Posterior vena cava (tissue), 2 donors: ENCODE measurements around the gene NBPF10. TPM values are rescaled to one million over a fixed set of nuclear protein-coding genes. Genes with fewer than 3 reads are reported as not detected.
"Not testable (repeated sequence)": the region's sequence is repeated elsewhere in the genome, so short reads cannot be mapped to it uniquely, and the experiment has no call there.

Experiments used
- DNase-seq: peaks from one replicate; pipeline ENCODE4 v3.0.0-alpha.2; 2020; ENCODE audit warnings: low spot score
- intact Hi-C, 2 donors: fragments of 100-400 bp; cut with DNase I; formaldehyde crosslinking; loops; one replicate each; pipeline versions ENCODE4 v1.14.1 to v1.14.2; 2022 to 2023
- long read RNA-seq, 2 donors: library from polyadenylated mRNA; unstranded; transcript quantifications; one replicate each; pipeline ENCODE4 v2.0.0, GENCODE V29; 2020 to 2021
- total RNA-seq, 2 donors: library from RNA; stranded (reverse); fragmentation: NEBNext Ultra II Directional; extraction: Animal tissue kit (Norgen Biotek cat#: 25700); gene quantifications; one replicate each; pipeline ENCODE4 v1.2.1, GENCODE V29; 2021
- donor health status: DM: yes; HTN: yes; CAD: no.
- donor health status: DM: yes; HTN: yes; CAD: no.

The NBPF10 gene, protein sequence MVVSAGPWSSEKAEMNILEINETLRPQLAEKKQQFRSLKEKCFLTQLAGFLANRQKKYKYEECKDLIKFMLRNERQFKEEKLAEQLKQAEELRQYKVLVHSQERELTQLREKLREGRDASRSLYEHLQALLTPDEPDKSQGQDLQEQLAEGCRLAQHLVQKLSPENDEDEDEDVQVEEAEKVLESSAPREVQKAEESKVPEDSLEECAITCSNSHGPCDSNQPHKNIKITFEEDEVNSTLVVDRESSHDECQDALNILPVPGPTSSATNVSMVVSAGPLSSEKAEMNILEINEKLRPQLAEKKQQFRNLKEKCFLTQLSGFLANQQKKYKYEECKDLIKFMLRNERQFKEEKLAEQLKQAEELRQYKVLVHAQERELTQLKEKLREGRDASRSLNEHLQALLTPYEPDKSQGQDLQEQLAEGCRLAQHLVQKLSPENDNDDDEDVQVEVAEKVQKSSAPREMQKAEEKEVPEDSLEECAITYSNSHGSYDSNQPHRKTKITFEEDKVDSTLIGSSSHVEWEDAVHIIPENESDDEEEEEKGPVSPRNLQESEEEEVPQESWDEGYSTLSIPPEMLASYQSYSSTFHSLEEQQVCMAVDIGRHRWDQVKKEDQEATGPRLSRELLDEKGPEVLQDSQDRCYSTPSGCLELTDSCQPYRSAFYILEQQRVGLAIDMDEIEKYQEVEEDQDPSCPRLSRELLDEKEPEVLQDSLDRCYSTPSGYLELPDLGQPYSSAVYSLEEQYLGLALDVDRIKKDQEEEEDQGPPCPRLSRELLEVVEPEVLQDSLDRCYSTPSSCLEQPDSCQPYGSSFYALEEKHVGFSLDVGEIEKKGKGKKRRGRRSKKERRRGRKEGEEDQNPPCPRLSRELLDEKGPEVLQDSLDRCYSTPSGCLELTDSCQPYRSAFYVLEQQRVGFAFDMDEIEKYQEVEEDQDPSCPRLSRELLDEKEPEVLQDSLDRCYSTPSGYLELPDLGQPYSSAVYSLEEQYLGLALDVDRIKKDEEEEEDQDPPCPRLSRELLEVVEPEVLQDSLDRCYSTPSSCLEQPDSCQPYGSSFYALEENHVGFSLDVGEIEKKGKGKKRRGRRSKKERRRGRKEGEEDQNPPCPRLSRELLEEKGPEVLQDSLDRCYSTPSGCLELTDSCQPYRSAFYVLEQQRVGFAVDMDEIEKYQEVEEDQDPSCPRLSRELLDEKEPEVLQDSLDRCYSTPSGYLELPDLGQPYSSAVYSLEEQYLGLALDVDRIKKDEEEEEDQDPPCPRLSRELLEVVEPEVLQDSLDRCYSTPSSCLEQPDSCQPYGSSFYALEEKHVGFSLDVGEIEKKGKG (N-terminal part only)
- 1 to 10 TPM; 2.4 to 3.4 TPM for total RNA-seq
- long read RNA-seq, donor 1, partial matches to known transcripts: 3 of 9 reads
- long read RNA-seq, donor 1, other reads (novel, unspliced or antisense): 6 of 9 reads
- long read RNA-seq, donor 2, partial matches to known transcripts: 13 of 14 reads
- long read RNA-seq, donor 2, other reads (novel, unspliced or antisense): 1 of 14 reads

DNA sequence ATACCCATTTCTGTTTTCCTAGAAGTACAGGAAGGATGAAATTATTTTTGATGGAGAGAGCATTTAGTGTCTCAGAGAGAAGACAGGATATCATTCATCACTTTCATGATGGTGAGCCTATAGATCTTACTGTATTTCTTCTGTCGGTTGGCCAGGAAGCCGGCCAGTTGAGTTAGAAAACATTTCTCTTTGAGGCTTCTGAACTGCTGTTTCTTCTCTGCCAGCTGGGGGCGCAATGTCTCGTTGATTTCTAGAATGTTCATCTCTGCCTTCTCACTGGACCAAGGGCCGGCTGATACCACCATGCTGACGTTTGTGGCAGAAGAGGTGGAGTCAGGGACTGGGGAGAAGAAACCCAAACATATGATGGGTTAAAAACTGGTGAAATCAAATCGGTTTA is at the start of gene NBPF10:
Gene NBPF10, minus strand, starts transcription at position 340 of the 400 bp plus-strand sequence. Its CDS starts 35 bp downstream, at position 305.
- DNase-seq: peak; percentile 31

DNA sequence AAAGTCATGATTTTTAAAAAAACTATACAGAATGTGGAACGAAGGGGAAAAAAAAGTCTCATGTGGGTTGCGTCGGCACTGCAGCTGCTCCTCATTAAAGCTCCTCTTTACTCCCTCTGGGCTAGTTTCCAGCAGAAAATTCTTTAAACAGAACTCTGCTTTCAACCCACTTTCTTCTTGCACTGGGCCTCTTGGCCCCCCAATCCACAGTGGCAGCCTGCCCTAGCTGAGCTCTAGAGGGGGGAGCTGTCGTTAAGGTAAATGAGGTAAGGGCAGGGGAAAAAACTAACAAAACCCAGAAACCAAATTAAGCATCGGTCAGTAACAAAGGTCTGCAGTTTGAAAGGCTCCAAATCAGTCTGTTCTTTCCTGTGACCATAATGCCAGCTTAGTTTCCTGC is 29.9 kb upstream of the NBPF10 start:
- DNase-seq: peak; percentile 73
- intact Hi-C loops: not testable (repeated sequence)

More for the DNA sequence above, at the start of gene NBPF10:
- intact Hi-C loops: not testable (repeated sequence)

DNA sequence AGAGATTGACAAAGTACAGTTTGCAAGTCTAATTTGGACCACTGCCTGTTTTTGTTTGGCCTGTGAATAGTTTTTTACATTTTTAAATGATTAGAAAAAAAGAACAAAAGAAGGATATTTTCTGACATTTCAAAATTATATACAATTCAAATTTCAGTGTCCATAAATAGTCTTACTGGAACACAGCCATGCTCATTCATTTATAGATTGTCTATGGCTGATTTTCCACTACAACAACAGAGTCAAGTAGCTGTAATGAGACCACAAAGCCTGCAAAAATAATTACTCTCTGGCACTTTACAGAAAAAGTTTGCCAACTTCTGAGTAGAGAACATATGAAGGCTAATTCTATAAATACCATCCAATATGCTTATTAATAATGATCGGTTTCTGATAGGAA is 23.1 kb upstream of the NBPF10 start:
- intact Hi-C loops, DNase-seq: not testable (repeated sequence)

DNA sequence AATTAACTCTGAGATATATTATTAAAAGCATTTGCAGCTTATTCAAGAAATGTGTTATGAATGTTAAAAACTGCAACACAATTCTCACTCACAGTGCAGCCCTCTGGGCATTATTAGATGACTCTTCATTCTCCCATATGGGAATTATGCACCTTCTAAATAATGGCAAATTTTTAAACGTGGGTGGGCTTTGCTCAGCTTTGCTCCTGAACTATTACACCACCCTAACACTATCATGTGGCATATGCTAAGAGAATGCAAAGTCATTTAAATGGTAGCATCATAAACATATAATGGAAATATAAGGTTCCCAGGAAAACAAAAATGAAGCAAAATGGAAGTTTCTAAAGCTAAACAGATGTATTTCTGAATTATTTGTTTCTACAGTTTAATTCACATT is 22.7 kb upstream of the NBPF10 start:
- DNase-seq, intact Hi-C loops: not testable (repeated sequence)

Other genes starting within 250 kb of the NBPF10 start
- 1 to 10 TPM; 5.7 to 9.0 TPM for gene ITGA10, start 234.8 kb downstream of the NBPF10 start, total RNA-seq
- gene PEX11B, start 226.1 kb downstream of the NBPF10 start, total RNA-seq: 10 to 100 TPM; 19.8 to 24.4 TPM
- 10 to 100 TPM; 81.0 to 83.3 TPM for gene RBM8A, start 217.3 kb downstream of the NBPF10 start, total RNA-seq
- 10 to 100 TPM; 45.5 to 45.8 TPM for gene LIX1L, start 186.8 kb downstream of the NBPF10 start, total RNA-seq
- gene ANKRD34A, start 180.2 kb downstream of the NBPF10 start, total RNA-seq: 1 to 10 TPM; 2.3 TPM
- 10 to 100 TPM; 22.8 to 23.8 TPM for gene POLR3GL, start 180.1 kb downstream of the NBPF10 start, total RNA-seq
- 100 to 1,000 TPM; 393 to 441 TPM for gene TXNIP, start 148.2 kb downstream of the NBPF10 start, total RNA-seq
- not detected for gene HJV, start 123.1 kb downstream of the NBPF10 start, total RNA-seq
- gene NOTCH2NLA, start 84.2 kb upstream of the NBPF10 start, total RNA-seq: 10 to 100 TPM; 33.7 to 38.4 TPM